WTC11 (cell line): ENCODE measurements around the gene SERTAD1.

ENCODE experiments used
- CREB1 ChIP-seq: sonication (generic); formaldehyde crosslinking; IDR thresholded peaks from 2 replicates; pipeline ENCODE4 v1.8.0; 2023; ENCODE audit warnings: mild to moderate bottlenecking, missing genetic modification reagents
- CTCF ChIP-seq: fragments of 200-600 bp; IDR thresholded peaks from 2 replicates; pipeline ENCODE4 v1.8.0; 2022; ENCODE audit warnings: antibody characterized with exemption
- E2F4 ChIP-seq: sonication (generic); formaldehyde crosslinking; IDR thresholded peaks from 2 replicates; pipeline ENCODE4 v1.8.1; 2022; ENCODE audit warnings: low read depth, mild to moderate bottlenecking, moderate library complexity, missing genetic modification reagents, borderline replicate concordance
- MAX ChIP-seq: sonication (generic); formaldehyde crosslinking; IDR thresholded peaks from 2 replicates; pipeline ENCODE4 v1.8.0; 2022; ENCODE audit warnings: mild to moderate bottlenecking, missing genetic modification reagents
- ZNF138 ChIP-seq: sonication (generic); formaldehyde crosslinking; conservative IDR thresholded peaks from 2 replicates; pipeline ENCODE4 v1.8.1; 2022; ENCODE audit warnings: mild to moderate bottlenecking, moderate library complexity, missing genetic modification reagents
- ZNF396 ChIP-seq: fragments of 250-450 bp; sonication (Bioruptor Pico); IDR thresholded peaks from 2 replicates; pipeline ENCODE4 v1.8.0; 2021; ENCODE audit warnings: mild to moderate bottlenecking, moderate library complexity, borderline replicate concordance
- TF ChIP-seq, protein P1 (sequence below): sonication (generic); formaldehyde crosslinking; IDR thresholded peaks from 2 replicates; pipeline ENCODE4 v1.8.1; 2023; ENCODE audit warnings: mild to moderate bottlenecking, missing genetic modification reagents, moderate library complexity

GRCh38 chr19:40423938-40424337 is 1.9 kb downstream of the SERTAD1 start:
- TF ChIP-seq ZNF396 (no peak), CTCF (no peak), MAX (CRISPR knock-in tag) (no peak; the same call in 1 of the 2 replicates), ZNF138 (CRISPR knock-in tag) (no peak), E2F4 (no peak), CREB1 (CRISPR knock-in tag) (no peak)
- TF ChIP-seq, protein P1, sequence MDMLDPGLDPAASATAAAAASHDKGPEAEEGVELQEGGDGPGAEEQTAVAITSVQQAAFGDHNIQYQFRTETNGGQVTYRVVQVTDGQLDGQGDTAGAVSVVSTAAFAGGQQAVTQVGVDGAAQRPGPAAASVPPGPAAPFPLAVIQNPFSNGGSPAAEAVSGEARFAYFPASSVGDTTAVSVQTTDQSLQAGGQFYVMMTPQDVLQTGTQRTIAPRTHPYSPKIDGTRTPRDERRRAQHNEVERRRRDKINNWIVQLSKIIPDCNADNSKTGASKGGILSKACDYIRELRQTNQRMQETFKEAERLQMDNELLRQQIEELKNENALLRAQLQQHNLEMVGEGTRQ (CRISPR knock-in tag) = no peak
